WTC11 (cell line): Measurements from ENCODE around the gene SAMD4A. TPM values are rescaled to one million over a fixed set of nuclear protein-coding genes. Genes with fewer than 3 reads are reported as not detected.
A peak's percentile ranks its signal among the peaks of the same experiment; 100 is the strongest.

ENCODE experiments used
- ATAC-seq: fragments of 200-7000 bp; cut with Tn5 transposase; 2 replicates; pipeline ENCODE4 v1.10.0; 2021; ENCODE audit warnings: mild to moderate bottlenecking, moderate library complexity
- CTCF ChIA-PET: fragments of 300-600 bp; sonication (Branson Sonifier 250); formaldehyde crosslinking; loops from one replicate; lab custom pipeline; 2021; ENCODE audit warnings: antibody characterized with exemption; lab: Charles Lee
- POLR2A ChIA-PET: fragments of 350-600 bp; sonication (Branson Sonifier 250); formaldehyde crosslinking; loops from one replicate; lab custom pipeline; 2021; ENCODE audit warnings: antibody characterized with exemption; lab: Charles Lee
- DNase-seq: peaks from one replicate; pipeline ENCODE4 v3.0.0; 2021; ENCODE audit warnings: low spot score
- H3K27ac Mint-ChIP-seq: 2 replicates; pipeline ENCODE4 v1.8.0; 2021; ENCODE audit warnings: mixed read lengths
- H3K27me3 Mint-ChIP-seq: 2 replicates; pipeline ENCODE4 v1.8.0; 2021; ENCODE audit warnings: low read depth, mild to moderate bottlenecking, moderate library complexity, mixed read lengths
- H3K36me3 Mint-ChIP-seq: 2 replicates; pipeline ENCODE4 v1.8.0; 2021; ENCODE audit warnings: mixed read lengths
- H3K4me1 Mint-ChIP-seq: 2 replicates; pipeline ENCODE4 v1.8.0; 2022; ENCODE audit warnings: mixed read lengths
- H3K4me3 Mint-ChIP-seq: 2 replicates; pipeline ENCODE4 v1.8.0; 2021; ENCODE audit warnings: mild to moderate bottlenecking, moderate library complexity, mixed read lengths
- H3K9me3 Mint-ChIP-seq: 2 replicates; pipeline ENCODE4 v1.8.0; 2021; ENCODE audit warnings: mixed read lengths
- ATF1 ChIP-seq: sonication (generic); formaldehyde crosslinking; IDR thresholded peaks from 2 replicates; pipeline ENCODE4 v1.8.1; 2023; ENCODE audit warnings: mild to moderate bottlenecking, moderate library complexity, missing genetic modification reagents
- ESRRA ChIP-seq: sonication (generic); formaldehyde crosslinking; IDR thresholded peaks from 2 replicates; pipeline ENCODE4 v1.8.1; 2022; ENCODE audit warnings: mild to moderate bottlenecking, missing genetic modification reagents, borderline replicate concordance
- FOXP1 ChIP-seq: sonication (generic); formaldehyde crosslinking; IDR thresholded peaks from 2 replicates; pipeline ENCODE4 v1.8.0; 2022; ENCODE audit warnings: missing genetic modification reagents, mild to moderate bottlenecking, moderate library complexity, borderline replicate concordance
- GRHL2 ChIP-seq: fragments of 250-450 bp; sonication (Bioruptor Pico); IDR thresholded peaks from 2 replicates; pipeline ENCODE4 v1.8.0; 2022; ENCODE audit warnings: mild to moderate bottlenecking, moderate library complexity; ENCODE audit not compliant: insufficient replicate concordance, severe bottlenecking
- JUN ChIP-seq: sonication (generic); formaldehyde crosslinking; IDR thresholded peaks from 2 replicates; pipeline ENCODE4 v1.8.0; 2023; ENCODE audit warnings: mild to moderate bottlenecking, missing genetic modification reagents
- NFATC4 ChIP-seq: fragments of 250-450 bp; sonication (Bioruptor Pico); IDR thresholded peaks from 2 replicates; pipeline ENCODE4 v1.9.0; 2021; ENCODE audit warnings: mild to moderate bottlenecking
- NFYB ChIP-seq: sonication (generic); formaldehyde crosslinking; conservative IDR thresholded peaks from 2 replicates; pipeline ENCODE4 v1.8.0; 2022; ENCODE audit warnings: low read depth, missing genetic modification reagents
- RELA ChIP-seq: sonication (generic); formaldehyde crosslinking; IDR thresholded peaks from 2 replicates; pipeline ENCODE4 v1.8.1; 2022; ENCODE audit warnings: missing genetic modification reagents, mild to moderate bottlenecking, borderline replicate concordance
- SMAD4 ChIP-seq: sonication (generic); formaldehyde crosslinking; IDR thresholded peaks from 2 replicates; pipeline ENCODE4 v1.8.0; 2022; ENCODE audit warnings: mild to moderate bottlenecking, missing genetic modification reagents
- TCF7 ChIP-seq: sonication (generic); formaldehyde crosslinking; IDR thresholded peaks from 2 replicates; pipeline ENCODE4 v1.8.0; 2022; ENCODE audit warnings: mild to moderate bottlenecking, low read depth, missing genetic modification reagents, moderate library complexity
- TEAD1 ChIP-seq: sonication (generic); formaldehyde crosslinking; IDR thresholded peaks from 2 replicates; pipeline ENCODE4 v1.8.0; 2022; ENCODE audit warnings: mild to moderate bottlenecking, missing genetic modification reagents
- ZNF121 ChIP-seq: sonication (generic); formaldehyde crosslinking; IDR thresholded peaks from 2 replicates; pipeline ENCODE4 v1.8.0; 2023; ENCODE audit warnings: missing genetic modification reagents
- total RNA-seq: library from RNA; stranded (reverse); gene quantifications from 3 replicates; pipeline ENCODE4 v1.2.3, GENCODE V29; 2021
- TF ChIP-seq, protein P1 (sequence below): fragments of 250-450 bp; sonication (Bioruptor Pico); IDR thresholded peaks from 2 replicates; pipeline ENCODE4 v1.9.0; 2021; ENCODE audit warnings: mild to moderate bottlenecking, borderline replicate concordance
- TF ChIP-seq, protein P2 (sequence below): sonication (generic); formaldehyde crosslinking; IDR thresholded peaks from 2 replicates; pipeline ENCODE4 v1.8.0; 2023; ENCODE audit warnings: mild to moderate bottlenecking, missing genetic modification reagents
- TF ChIP-seq, protein P3 (sequence below): sonication (generic); formaldehyde crosslinking; IDR thresholded peaks from 2 replicates; pipeline ENCODE4 v1.8.1; 2023; ENCODE audit warnings: mild to moderate bottlenecking, missing genetic modification reagents, moderate library complexity

The SAMD4A gene
- total RNA-seq, 1 experiment from 2014 or later, result 6.0 TPM

DNA sequence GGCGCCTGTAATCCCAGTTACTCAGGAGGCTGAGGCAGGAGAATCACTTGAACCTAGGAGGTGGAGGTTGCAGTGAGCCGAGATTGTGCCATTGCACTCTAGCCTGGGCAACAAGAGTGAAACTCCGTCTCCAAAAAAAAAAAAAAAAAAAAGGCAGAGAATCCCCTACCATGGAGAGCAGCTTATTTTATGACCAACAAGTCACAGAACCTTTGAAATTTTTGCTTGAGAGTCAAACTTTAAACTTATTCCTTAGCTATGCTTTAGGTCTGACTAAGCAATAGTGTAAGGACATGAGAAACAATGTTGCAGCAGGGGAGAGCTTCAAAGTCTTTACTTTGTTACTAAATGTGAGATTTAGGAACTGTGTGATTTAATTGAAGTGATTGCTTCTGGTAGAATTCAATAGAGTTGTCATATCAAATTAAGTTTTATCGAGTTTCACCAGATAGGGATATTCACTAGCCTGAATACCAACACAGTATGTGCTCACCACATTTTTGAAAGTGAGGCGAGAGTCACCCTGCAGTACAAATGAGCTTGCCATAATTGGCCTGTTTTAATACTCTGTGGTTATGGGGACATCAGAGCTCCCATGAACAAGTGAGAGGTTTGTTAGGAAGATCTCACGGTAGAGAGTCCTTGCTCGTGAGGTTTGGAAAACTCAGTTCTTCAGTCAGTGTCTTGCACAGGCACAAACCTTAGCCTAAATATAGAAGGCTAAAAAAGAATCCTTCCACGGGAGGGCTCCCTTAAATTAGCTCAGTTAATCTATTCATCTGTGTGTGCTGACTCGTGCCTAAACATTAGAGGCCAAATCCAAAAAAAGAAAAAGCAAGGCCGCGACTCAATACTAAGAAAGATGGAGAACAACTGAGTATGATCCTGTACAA, 108.6 kb downstream of the SAMD4A start:
- no peak overlapping the region for H3K4me3 Mint-ChIP-seq
- DNase-seq, result no peak
- ChIA-PET POLR2A (interaction anchor here (0.7 to 1.9 kb wide), 3 partner anchors 16 to 109 kb away, joined by 3 to 6 read pairs (median 3); partner anchors contain the start of gene SAMD4A), CTCF (interaction anchor here (0.6 to 1.6 kb wide), 4 partner anchors 9 to 99 kb away, joined by 3 to 5 read pairs (median 4); no protein-coding TSS in a partner anchor)
- no peaks in the 10 kb centered on the region for H3K36me3 Mint-ChIP-seq
- H3K9me3 Mint-ChIP-seq, result no peaks in the 10 kb centered on the region
- TF ChIP-seq JUN (CRISPR knock-in tag) (no peak), ATF1 (CRISPR knock-in tag) (no peak)
- no peaks in the 10 kb centered on the region for H3K27me3 Mint-ChIP-seq
- H3K4me1 Mint-ChIP-seq, result peaks cover 75% of the 10 kb centered on the region
- ATAC-seq, result no peak
- 0 out of 2 replicates have a peak overlapping the region, but pooled peaks have one; percentile 15 for H3K27ac Mint-ChIP-seq

DNA sequence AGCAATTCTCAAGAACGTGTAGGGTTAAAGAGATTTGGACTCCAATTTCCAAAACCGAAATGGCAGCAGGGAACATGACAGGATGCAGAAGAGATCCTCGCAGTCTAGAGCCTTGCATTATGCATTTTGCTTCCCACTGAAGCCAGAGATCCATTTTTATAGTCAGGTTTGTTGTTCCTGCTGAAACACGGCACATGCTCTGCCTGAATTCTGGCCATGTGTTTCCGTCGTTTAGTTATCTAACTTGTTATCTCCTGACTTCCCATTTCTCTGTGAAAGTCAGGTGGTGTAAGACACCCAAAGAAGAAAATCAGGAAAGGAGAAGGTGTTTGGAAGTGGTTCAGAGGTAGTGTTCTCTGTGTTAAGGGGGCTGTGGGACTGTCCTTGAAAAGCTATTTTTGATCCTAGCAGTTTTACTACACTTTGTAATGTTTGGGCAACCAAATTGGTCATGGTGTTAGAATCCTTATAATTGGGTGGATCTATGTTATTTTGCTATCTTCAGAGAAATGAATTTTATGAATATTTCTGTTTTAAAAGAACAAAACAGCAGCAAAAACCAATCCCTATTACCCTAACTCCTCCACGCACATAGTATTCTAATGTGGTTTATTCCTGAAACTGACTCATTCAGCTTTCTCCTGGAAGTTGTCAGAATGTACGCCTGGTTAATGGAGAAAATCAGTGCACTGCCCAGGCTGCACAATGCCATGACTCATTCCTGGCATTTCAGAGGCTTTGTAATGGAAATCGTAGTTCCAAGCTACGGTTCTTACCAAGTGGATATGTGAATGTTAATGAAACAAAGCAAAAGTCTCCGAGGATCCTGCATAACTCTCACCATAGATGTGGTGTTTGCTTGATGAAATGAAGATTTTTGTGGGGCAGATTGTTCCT, 110.1 kb downstream of the SAMD4A start:
- H3K4me3 Mint-ChIP-seq, result peak overlapping the region; percentile 26
- no peaks in the 10 kb centered on the region for H3K9me3 Mint-ChIP-seq
- ChIA-PET POLR2A (interaction anchor here (1.9 kb wide), 1 partner anchor 111 kb away, joined by 6 read pairs; the partner anchor contains the start of gene SAMD4A), CTCF (interaction anchor here (0.6 to 1.1 kb wide), 5 partner anchors 9 to 110 kb away, joined by 3 to 7 read pairs (median 4); partner anchors contain the start of gene SAMD4A)
- H3K27me3 Mint-ChIP-seq, result no peaks in the 10 kb centered on the region
- peak overlapping the region; percentile 99 for H3K27ac Mint-ChIP-seq
- ATAC-seq, result peak; percentile 79
- DNase-seq, result peak; percentile 28
- H3K36me3 Mint-ChIP-seq, result no peaks in the 10 kb centered on the region
- TF ChIP-seq RELA (no peak), FOXP1 (CRISPR knock-in tag) (no peak), SMAD4 (no peak), NFATC4 (CRISPR knock-in tag) (no peak), TCF7 (CRISPR knock-in tag) (no peak), GRHL2 (CRISPR knock-in tag) (no peak), ESRRA (CRISPR knock-in tag) (no peak), TEAD1 (CRISPR knock-in tag) (no peak; the same call in 1 of the 2 replicates)
- TF ChIP-seq, protein P1, sequence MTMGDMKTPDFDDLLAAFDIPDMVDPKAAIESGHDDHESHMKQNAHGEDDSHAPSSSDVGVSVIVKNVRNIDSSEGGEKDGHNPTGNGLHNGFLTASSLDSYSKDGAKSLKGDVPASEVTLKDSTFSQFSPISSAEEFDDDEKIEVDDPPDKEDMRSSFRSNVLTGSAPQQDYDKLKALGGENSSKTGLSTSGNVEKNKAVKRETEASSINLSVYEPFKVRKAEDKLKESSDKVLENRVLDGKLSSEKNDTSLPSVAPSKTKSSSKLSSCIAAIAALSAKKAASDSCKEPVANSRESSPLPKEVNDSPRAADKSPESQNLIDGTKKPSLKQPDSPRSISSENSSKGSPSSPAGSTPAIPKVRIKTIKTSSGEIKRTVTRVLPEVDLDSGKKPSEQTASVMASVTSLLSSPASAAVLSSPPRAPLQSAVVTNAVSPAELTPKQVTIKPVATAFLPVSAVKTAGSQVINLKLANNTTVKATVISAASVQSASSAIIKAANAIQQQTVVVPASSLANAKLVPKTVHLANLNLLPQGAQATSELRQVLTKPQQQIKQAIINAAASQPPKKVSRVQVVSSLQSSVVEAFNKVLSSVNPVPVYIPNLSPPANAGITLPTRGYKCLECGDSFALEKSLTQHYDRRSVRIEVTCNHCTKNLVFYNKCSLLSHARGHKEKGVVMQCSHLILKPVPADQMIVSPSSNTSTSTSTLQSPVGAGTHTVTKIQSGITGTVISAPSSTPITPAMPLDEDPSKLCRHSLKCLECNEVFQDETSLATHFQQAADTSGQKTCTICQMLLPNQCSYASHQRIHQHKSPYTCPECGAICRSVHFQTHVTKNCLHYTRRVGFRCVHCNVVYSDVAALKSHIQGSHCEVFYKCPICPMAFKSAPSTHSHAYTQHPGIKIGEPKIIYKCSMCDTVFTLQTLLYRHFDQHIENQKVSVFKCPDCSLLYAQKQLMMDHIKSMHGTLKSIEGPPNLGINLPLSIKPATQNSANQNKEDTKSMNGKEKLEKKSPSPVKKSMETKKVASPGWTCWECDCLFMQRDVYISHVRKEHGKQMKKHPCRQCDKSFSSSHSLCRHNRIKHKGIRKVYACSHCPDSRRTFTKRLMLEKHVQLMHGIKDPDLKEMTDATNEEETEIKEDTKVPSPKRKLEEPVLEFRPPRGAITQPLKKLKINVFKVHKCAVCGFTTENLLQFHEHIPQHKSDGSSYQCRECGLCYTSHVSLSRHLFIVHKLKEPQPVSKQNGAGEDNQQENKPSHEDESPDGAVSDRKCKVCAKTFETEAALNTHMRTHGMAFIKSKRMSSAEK (CRISPR knock-in tag), result no peak
- peaks cover 64% of the 10 kb centered on the region for H3K4me1 Mint-ChIP-seq

DNA sequence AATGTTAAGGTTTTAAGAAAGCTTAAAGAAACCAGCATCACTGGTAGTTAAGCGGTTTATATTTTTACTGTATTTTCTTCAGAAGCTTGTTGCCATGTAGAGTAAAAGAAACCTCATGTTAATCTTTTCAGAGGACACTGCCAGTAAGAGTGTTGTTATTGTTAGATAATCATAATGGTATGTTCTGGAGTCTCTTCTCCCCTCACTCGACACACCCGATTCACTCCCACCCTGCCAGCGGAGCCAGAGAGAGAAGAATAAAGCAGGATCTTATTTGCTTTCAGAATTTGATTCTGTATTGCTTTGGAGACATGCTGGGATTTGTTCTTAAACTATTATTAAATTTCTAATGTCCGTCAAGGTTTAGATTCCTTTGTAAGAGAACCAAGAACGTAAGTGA, 113.7 kb downstream of the SAMD4A start:
- Mint-ChIP-seq H3K36me3 (no peaks in the 10 kb centered on the region), H3K4me3 (no peak overlapping the region), H3K4me1 (peaks cover 58% of the 10 kb centered on the region), H3K9me3 (no peaks in the 10 kb centered on the region), H3K27ac (no peak overlapping the region), H3K27me3 (no peaks in the 10 kb centered on the region)
- ChIA-PET CTCF (interaction anchor here (1.1 kb wide), 1 partner anchor 10 kb away, joined by 4 read pairs; no protein-coding TSS in a partner anchor), POLR2A (no interaction called here)
- ATAC-seq, result no peak
- no peak for DNase-seq
- TF ChIP-seq NFYB (CRISPR knock-in tag), result no peak
- no peak for TF ChIP-seq ZNF121 (CRISPR knock-in tag)
- no peak for TF ChIP-seq RELA
- TF ChIP-seq, protein P2, sequence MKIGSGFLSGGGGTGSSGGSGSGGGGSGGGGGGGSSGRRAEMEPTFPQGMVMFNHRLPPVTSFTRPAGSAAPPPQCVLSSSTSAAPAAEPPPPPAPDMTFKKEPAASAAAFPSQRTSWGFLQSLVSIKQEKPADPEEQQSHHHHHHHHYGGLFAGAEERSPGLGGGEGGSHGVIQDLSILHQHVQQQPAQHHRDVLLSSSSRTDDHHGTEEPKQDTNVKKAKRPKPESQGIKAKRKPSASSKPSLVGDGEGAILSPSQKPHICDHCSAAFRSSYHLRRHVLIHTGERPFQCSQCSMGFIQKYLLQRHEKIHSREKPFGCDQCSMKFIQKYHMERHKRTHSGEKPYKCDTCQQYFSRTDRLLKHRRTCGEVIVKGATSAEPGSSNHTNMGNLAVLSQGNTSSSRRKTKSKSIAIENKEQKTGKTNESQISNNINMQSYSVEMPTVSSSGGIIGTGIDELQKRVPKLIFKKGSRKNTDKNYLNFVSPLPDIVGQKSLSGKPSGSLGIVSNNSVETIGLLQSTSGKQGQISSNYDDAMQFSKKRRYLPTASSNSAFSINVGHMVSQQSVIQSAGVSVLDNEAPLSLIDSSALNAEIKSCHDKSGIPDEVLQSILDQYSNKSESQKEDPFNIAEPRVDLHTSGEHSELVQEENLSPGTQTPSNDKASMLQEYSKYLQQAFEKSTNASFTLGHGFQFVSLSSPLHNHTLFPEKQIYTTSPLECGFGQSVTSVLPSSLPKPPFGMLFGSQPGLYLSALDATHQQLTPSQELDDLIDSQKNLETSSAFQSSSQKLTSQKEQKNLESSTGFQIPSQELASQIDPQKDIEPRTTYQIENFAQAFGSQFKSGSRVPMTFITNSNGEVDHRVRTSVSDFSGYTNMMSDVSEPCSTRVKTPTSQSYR (CRISPR knock-in tag), result no peak
- TF ChIP-seq TCF7 (CRISPR knock-in tag), result no peak
- TF ChIP-seq, protein P3, sequence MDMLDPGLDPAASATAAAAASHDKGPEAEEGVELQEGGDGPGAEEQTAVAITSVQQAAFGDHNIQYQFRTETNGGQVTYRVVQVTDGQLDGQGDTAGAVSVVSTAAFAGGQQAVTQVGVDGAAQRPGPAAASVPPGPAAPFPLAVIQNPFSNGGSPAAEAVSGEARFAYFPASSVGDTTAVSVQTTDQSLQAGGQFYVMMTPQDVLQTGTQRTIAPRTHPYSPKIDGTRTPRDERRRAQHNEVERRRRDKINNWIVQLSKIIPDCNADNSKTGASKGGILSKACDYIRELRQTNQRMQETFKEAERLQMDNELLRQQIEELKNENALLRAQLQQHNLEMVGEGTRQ (CRISPR knock-in tag), result no peak
- TF ChIP-seq, protein P1 (CRISPR knock-in tag), result no peak
